KG1 (cell line): ENCODE data around the gene ZNF420.
"Not testable (repeated sequence)": the region's sequence is repeated elsewhere in the genome, so short reads cannot be mapped to it uniquely, and the experiment has no call there.

Source experiments
- DNase-seq: peaks from one replicate; lab custom pipeline; 2025; lab: John Stamatoyannopoulos, UW

Gene ZNF420

DNA sequence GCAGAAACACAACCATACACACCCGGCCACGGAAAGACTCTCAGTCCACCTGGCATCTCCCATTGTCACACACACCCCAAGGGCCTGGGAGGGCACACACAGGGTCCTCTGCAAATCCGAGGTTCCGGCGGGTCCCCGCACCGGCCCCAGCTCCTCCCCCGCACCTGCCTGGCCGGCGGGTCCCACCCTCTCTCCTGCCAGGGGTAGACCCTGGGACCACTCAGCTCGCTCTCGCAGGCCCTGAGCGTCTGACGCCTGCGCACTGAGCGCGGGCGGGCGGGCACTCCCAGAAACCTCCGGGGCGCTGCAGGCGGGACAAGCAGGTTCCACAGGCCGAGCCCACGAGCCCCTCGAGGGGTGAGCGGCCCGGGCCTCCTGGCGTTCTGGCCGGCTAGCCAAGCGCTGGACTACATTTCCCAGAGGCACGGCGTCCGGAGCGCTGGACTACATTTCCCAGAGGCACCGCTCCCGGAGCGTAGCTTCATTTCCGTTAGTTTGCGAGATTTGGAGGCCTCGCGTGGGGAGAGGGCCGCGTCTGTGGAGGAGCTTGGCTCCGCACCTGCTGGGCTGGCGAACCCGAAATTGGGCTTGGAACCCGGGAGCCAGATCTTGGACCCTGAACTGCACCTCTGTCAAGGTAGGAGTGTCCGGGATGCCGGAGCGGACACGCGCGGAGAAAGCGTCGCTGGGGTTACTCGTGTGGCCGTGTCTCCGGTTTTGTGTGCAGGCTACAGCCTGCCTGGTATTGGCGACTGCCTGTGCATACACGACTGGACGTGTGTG, at the start of gene ZNF420:
Gene ZNF420 (plus strand): TSS at position 500 of the 783 bp plus-strand sequence. CDS start 10,686 bp downstream, outside the sequence.
- peak; percentile 95 for DNase-seq

DNA sequence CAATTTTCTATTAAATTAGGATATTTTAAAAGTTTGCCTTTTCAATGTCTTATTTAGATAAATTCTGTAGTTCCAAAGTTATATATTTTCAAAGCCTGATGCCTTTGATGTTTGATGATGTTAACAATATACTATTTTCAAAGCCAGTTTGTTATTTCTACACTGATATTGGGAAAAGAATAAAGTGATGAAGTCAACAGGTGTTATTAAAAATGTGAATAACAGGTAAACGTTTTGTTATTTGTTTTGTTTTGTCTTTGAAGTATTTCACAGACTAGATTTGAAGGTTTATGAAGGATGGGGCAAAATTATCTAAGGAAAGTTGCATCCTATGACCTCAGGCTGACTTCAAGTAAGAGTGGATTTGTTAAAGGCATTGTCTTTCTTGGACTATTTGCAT, 33.1 kb upstream of the ZNF420 start:
- no peak for DNase-seq

DNA sequence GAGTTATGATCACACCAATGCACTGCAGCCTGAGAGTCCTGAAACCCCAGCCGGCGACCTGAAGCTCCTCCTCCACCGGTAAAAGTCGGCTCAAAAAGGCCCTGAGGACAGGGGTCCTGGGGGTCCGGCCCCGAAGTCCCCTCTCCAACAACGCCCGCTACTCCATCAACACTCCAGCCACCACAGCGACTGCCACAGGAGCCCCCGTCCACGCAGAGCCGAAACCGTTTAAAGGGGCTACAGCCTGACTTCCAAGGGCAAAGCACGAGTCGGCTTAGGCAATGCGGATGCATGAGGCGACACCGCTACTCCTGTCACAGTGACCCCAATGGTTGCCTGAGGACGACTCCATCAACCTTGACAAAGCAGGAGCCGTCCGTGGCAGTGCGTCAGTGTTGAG, 22.9 kb upstream of the ZNF420 start:
- no peak for DNase-seq

DNA sequence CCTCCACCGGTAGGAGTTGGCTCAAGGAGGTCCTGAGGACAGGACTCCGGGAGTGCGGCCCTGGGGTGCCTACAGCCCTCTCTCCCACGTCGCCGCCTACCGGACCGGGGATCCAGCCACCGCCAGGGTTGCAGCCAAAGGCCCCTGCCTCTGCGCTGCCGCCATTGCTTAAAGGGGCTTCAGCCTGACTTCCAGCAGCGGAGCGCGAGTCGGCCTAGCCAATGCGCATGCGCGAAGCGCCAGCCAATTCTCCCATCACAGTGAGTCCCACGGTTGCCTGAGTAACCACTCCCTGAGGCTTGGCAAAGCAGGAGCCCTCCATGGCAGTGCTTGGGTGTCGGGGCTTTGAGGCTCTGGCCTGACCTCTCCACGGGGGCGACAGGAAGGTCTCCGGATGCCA, 21.5 kb upstream of the ZNF420 start:
- no peak for DNase-seq

DNA sequence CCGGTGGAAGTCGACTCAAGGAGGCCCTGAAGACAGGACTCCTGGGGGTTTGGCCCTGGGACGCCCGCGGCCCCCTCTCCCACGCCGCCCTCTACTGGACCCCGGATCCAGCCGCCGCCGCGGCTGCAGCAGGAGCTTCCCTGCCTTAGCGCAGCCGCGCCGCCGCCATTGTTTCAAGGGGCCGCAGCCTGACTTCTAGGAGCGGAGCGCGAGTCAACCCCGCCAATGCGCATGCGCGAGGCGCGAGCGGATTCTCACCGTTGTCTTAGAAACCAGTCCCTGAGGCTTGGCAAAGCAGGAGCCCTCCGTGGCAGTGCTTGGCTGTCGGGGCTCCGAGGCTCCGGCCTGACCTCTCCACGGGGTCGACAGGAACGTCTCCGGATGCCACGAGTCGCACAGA, 19.1 kb upstream of the ZNF420 start:
- no peak for DNase-seq

DNA sequence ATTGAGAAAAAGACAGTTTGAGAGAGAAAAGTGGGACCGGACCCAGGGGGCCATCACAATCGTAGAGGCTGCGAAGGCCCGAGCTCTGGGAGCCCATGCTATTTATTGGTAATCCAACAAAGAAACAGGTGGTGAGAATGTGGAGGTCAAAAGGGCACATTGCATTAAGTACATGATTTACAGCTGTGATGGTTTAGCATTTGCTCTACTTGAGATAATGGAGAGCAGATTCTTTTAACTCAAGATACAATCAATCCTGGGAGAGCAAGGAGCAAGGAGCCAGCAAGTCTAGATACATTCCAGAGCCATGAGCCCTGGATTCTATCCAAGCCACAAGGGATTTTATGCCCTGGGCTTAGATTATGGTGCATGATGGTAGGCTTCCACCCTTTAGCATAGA, 13.3 kb upstream of the ZNF420 start:
- not testable (repeated sequence) for DNase-seq

DNA sequence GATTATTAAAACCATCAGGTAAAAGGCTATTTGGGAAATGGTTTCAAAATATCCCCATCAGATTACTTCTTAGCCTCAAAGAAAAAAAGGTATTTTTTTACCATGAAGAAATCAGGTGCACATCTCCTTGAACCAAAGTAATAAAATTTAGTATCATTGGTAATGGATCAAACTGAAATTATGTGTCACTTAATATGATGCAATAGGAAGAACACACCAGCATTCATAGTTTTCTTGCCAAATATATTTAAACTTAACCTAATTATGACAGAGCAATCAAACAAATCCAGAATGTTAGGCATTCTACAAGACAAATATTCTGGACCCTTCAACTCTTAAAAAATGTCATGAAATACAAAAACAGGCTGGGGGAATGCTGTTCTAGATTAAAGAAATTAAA, 4.1 kb upstream of the ZNF420 start:
- no peak for DNase-seq

DNA sequence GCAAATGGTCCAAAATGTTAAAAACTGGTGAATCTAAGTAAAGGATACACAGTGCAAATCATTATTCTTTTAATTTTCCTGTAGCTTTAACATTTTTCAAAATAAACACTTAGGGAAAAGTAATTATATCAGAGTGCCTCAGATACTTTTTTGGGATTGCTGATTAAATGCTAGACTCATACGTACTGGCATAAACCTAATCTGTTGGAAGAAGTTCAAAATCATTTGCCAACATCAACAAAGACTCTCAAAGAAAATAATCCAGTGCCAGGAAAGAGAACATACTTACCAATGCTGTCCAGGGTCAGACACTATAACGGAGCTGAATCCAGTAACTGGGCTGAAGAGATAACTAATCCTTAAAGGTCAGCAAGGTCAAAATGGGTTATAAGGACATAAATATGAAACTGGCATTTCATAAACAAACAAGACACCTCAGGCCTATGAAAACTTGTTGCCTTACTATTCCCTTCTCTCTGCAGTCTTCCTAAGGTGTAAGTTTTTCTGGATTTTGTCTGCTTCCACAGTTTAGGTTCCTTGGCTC, 3.3 kb upstream of the ZNF420 start:
- no peak for DNase-seq

DNA sequence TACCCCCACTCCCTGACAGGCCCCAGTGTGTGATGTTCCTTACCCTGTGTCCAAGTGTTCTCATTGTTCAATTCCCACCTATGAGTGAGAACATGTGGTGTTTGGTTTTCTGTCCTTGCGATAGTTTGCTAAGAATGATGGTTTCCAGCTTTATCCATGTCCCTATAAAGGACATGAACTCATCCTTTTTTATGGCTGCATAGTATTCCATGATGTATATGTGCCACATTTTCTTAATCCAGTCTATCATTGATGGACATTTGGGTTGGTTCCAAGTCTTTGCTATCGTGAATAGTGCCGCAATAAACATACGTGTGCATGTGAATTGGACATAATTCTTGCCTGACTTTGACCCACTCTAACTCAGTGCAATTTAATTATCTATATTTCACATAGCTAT, 1.7 kb upstream of the ZNF420 start:
- not testable (repeated sequence) for DNase-seq

DNA sequence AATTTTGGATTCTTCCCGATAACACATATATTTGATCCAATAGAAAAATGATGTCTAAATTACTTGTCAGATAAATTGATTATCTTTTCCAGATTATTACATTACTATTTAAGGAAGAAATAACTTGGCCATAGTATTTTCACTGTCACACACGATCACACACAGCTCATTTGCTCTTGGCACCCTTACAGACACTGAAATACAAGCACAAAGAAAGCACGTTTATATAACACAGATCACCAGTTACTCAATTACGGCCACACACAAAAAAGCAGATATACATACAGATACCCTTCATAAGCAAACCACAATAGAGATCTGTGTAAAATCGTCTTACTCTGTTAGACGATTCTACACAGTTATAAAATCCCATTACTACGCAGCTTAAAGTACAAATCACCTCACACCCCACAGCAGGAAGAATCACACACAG, 716 bp upstream of the ZNF420 start:
- DNase-seq: no peak

DNA sequence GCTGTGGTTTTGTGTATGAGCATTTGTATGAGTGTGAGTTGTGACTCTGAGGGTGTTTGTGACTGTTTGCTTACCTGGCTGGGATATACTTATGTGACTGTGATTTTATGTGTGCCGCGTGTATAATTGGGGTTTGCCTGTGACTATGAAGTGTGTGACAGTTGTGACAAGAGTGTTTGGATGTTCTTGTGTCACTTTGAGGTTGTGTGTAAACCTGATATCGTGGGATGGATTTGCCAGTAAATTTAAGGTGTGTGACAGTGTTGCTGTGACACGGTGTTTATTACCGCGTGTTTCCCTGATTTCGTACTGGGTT, 442 bp downstream of the ZNF420 start:
- DNase-seq: no peak

DNA sequence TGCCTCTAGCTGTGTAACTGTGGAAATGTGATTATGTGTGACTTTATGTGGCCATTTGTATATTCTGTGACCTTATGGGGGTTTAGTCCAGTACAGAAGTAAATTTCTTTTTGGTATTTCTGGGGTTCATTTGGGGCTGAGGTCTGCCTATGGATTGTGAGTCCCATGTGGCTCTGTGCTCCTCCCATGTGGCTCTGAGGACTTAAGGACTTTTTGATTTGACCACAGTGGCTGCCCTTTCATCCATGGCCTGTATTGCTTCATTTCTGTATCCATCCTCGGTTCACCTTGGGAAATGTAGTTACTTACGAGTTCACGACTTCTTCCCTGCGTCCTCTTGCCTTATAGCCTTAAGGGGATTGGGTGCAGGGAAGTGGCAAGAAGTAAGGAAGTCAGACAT, 1.0 kb downstream of the ZNF420 start:
- no peak for DNase-seq

DNA sequence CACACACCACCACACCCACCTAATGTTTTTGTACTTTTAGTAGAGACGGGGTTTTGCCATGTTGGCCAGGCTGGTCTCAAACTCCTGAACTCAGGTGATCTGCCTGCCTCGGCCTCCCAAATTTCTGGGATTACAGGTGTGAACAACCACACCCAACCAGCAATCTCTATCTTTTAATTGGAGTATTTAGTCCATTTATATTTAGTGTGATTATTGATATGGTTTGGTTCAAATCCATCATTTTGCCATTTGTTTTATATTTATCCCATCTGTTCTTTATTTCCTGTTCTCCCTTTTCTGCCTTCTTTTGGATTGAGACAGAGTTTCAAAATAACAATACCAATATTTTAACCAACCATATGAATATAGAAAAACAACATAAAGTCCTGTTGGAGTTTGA, 4.1 kb downstream of the ZNF420 start:
- no peak for DNase-seq

DNA sequence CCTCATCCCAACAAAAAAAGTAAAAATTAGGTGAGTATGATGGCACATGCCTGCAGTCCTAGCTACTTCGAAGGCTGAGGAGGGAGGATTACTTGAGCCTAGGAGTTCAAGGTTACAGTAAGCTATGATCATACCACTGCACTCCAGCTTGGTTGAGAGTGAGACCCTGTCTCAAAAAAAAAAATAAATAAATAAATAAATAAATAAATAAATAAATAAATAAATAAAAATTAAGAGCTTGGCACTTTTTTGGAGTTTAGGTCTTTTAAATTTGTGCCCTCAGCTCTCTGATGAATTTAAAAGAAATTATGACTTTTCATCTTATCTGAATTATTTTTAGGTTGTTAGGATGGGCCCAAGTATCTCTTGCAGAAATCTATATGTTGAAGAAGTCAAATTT, 8.9 kb downstream of the ZNF420 start:
- no peak for DNase-seq

DNA sequence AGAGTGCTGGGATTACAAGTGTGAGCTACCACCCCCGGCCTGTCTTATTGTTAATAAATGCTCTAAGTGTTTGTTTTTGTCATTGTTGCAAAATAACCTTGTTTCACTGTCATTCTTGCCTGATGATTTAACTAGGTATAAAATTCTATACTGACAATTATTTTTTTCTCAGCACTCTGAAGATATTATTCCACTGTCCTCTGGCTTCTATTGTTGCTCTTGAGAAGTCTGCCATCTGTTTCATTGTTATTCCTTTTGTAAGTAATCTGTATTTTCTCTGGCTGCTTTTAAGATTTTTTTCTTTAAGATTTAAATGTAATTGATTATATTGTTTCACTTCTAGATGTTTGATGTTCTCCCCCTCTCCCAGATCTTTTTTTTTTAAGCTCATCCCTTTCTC, 17.6 kb downstream of the ZNF420 start:
- DNase-seq: no peak

DNA sequence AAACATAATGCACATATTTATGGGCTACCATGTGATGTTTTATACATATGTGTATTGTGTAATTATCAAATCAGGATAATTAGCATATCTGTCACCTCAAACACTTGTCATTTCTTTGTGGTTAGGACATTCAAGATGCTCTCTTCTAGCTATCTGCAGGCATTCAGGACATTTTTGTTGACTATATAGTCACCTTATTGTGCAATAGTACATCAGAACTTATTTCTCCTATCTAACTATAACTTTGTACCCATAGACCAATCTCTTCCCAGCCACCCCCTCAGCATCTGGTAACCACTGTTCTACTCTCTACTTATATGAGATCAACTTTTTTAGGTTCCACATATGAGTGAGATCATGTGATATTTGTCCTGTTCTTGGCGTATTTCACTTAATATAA, 20.3 kb downstream of the ZNF420 start:
- no peak for DNase-seq

DNA sequence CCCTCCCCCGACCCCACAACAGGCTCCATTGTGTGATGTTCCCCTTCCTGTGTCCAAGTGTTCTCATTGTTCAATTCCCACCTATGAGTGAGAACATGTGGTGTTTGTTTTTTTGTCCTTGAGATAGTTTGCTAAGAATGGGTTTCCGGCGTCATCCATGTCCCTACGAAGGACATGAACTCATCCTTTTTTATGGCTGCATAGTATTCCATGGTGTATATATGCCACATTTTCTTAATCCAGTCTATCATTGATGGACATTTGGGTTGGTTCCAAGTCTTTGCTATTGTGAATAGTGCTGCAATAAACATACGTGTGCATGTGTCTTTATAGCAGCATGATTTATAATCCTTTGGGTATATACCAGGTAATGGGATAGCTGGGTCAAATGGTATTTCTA, 25.9 kb downstream of the ZNF420 start:
- not testable (repeated sequence) for DNase-seq

DNA sequence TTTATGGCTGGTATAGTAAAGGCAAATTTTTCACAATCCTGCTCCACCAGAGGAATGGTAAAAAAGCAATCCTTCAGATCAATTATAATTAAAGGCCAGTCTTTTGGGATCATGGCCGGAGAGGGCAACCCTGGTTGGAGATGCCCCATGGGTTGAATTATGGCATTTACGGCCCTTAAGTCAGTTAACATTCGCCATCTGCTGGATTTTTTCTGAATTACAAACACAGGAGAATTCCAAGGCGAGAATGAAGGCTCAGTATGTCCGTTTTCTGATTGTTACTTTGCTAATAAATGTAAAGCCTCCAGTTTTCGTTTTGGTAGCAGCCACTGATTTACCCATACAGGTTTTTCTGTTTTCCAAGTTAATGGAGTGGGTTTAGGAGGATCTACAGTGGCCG, 33.5 kb downstream of the ZNF420 start:
- DNase-seq: not testable (repeated sequence)

DNA sequence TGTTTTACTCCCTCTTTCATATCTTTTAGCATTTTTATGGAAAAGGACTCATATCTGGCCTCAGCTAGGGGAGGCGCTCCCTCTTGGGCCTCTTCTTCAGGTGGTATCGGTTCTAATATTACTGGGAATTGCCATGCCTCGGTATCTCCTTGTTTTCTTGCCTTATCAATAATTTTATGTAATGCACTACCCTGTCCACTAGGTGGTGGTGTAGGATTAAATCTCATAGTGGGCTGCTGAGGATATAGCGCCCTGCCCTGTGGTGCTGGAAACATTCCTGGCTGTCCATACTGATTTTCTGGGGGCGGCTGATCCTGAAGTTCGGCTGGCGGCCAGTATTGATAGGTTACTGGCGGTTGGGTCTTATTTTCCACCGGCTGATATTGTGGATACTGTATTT, 35.8 kb downstream of the ZNF420 start:
- DNase-seq: no peak

DNA sequence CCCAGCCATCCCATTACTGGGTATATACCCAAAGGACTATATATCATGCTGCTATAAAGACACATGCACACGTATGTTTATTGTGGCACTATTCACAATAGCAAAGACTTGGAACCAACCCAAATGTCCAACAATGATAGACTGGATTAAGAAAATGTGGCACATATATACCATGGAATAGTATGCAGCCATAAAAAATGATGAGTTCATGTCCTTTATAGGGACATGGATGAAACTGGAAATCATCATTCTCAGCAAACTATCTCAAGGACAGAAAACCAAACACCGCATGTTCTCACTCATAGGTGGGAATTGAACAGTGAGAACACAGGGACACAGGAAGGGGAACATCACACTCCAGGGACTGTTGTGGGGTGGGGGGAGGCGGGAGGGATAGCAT, 43.9 kb downstream of the ZNF420 start:
- not testable (repeated sequence) for DNase-seq

DNA sequence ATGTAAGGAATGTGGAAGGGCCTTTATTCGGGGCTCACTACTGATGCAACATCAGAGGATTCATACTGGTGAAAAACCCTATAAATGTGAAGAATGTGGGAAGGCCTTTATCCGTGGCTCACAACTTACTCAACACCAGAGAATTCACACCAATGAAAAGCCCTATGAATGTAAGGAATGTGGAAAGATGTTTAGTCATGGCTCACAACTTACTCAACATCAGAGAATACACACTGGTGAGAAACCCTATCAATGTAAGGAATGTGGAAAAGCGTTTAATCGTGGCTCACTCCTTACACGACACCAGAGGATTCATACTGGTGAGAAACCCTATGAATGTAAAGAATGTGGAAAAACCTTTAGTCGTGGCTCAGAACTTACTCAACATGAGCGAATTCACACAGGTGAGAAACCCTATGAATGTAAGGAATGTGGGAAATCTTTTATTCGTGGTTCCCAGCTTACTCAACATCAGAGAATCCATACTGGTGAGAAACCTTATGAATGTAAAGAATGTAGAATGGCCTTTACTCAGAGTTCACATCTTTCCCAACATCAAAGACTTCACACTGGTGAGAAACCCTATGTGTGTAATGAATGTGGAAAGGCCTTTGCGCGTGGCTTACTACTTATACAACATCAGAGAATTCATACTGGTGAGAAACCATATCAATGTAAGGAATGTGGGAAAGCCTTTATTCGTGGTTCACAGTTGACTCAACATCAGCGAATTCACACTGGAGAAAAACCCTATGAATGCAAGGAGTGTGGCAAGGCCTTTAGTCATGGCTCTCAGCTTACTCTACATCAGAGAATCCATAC, 50.0 kb downstream of the ZNF420 start:
- no peak for DNase-seq

DNA sequence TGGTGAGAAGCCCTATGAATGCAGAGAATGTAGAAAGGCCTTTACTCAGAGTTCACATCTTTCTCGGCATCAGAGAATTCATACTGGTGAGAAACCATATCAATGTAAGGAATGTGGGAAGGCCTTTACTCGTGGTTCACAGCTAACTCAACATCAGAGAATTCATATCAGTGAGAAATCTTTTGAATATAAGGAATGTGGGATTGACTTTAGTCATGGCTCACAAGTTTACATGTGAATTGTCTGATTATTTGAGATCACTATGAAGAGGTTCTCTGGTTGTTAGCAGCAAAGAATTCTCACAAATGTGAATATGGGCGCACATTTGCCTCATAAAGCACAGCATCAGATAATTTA, 50.6 kb downstream of the ZNF420 start:
- DNase-seq: no peak

DNA sequence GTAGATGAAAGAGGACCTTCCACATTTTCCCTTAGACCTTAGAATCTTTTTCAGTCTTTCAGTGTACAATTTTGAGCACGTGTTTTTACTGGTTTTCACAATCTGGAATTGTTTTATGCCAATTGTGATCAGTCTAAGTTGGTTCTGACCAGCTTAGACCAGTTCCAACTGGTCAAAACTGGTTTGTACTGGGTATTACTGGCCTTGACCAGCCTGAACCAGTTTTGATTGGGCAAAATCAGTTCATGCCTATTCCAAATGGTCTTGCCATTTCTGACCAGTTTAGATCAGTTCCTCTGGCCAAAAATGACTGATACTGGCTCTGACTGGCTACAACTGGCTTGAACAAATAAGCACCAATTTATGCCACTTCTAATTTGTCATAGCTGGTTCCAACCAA, 57.9 kb downstream of the ZNF420 start:
- DNase-seq: no peak
